ENCODE measurements around the gene DESI1.
"Not testable (repeated sequence)": the region's sequence is repeated elsewhere in the genome, so short reads cannot be mapped to it uniquely, and the experiment has no call there.

The DESI1 gene

DNA sequence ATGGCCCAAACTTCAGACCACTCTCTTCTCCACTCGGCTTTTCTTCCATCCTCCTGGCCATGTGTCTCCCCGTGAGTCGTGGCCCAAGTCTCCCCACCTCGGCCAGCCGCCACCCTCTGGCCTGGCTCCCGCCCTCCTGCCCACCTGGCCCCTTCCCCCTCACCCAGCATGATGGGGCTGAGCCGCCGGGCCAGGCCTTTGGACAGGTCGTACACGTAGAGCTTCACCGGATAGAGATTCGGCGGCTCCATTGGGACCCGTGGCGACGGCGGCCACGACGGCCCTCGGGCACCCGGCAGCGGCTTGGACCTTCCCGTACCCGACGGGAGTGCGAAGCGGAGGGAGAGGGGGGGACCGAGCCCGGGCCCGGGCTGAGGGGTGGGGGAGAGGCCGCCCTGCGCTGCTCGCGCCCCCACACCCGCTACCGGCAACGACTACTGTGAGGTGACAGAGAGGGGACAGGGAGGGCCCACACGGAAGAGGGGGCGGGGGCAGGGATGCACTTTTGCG lies at the start of gene DESI1:
Gene DESI1, minus strand, starts transcription at position 455 of the 510 bp plus-strand sequence. Its CDS starts 204 bp downstream, at position 251.
- DNase-seq (ENCODE audit: low read depth in 2 of 2) = no peak

DNA sequence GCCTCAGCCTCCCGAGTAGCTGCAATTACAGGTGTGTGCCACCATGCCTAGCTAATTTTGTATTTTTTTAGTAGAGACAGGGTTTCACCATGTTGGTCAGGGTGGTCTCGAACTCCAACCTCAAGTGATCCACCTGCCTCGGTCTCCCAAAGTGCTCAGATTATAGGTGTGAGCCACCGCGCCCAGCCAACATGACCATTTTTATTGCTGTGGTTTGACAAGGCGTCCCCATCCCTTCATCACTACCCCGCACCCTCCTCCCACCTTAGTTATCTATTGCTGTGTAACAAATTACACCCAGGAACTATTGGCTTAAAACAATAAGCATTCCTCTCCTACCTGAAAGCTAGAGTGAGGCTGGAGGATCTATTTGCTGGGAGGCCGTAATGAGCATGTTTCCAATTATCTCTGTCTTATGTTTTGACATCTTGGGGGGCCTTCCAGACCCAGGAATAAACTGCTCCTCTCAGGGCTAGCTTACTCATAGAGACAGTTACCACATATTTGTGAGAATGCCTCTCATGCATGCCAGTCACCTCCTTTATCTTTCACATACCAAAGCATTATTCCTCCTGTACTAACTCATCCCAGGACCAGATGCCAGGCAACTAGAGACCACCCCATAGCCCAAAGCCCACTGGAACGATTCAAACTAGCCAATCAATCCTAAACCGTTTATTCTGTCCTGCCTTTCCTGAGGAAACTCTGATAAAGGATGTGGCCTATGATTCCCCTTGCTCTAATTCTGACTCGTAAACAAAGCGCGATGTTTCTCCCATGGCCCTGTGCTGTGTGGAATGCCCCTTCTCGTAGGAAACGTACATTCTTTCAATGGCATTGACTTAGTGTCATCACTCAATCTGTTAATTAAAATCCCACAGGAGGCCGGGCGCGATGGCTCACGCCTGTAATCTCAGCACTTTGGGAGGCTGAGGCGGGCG lies 48.4 kb upstream of the DESI1 start:
- no peak for DNase-seq (ENCODE audit: low read depth in 2 of 2)

DNA sequence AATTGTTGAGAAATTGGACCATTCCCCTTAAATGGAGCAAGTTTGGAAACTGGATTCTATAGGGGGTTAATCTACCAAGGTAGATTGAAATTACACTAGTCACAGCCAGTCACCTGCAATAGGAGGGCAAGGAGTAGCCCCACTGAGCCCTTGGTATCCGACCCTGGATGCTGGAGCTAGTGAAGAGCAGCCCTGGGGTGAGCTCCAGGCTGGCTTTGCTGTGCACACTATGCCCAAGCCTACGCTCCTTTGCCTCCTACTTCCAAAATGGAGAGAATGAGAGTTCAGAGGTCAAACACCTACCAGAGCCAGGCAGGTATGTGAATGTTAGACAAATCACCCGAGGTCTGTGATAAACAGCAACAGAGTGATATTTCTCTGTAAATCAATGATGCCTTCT lies 44.1 kb upstream of the DESI1 start:
- DNase-seq (ENCODE audit: low read depth in 2 of 2) = no peak

DNA sequence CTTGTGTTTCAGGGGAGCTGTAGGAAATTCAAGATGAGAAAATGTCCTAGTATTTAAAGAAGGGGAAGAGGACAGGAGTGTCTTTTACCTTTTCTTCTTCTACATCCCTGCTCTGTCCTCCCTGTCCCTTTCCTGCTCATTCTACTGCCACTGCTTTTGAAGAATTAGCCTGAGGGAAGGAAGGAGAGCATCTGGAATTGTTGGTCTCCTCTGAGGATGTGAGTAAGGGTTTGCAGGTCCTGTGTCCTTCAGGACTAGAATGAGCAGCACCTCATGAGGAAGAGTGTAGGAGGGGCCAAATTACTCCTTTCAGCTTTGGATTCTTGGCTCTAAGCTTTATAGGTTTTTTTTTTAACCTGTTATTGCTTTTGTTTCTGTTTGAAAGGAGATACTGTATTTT lies 43.6 kb upstream of the DESI1 start:
- DNase-seq (ENCODE audit: low read depth in 2 of 2) = no peak

DNA sequence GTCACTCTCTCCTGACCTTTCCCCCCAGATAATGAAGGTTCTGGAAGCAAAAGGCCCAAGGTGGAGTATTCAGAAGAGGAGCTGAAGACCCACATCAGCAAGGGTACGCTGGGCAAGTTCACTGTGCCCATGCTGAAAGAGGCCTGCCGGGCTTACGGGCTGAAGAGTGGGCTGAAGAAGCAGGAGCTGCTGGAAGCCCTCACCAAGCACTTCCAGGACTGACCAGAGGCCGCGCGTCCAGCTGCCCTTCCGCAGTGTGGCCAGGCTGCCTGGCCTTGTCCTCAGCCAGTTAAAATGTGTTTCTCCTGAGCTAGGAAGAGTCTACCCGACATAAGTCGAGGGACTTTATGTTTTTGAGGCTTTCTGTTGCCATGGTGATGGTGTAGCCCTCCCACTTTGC lies 42.8 kb upstream of the DESI1 start:
- not testable (repeated sequence) for DNase-seq (ENCODE audit: low read depth in 2 of 2)

DNA sequence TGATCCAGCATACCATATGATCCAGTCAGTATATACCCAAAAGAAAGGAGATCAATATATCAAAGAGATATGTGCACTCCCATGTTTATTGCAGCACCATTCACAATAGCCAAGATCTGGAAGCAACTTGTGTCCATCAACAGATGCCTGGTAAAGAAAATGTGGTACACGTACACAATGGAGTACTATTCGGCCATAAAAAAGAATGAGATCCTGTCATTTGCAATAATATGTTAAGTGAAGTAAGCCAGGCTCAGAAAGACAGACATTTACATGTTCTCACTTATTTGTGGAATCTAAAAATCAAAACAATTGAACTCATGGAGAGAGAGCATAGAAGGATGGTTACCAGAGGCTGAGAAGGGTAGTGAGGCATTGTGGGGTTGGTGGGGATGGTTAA lies 40.9 kb upstream of the DESI1 start:
- DNase-seq (ENCODE audit: low read depth in 2 of 2) = no peak

DNA sequence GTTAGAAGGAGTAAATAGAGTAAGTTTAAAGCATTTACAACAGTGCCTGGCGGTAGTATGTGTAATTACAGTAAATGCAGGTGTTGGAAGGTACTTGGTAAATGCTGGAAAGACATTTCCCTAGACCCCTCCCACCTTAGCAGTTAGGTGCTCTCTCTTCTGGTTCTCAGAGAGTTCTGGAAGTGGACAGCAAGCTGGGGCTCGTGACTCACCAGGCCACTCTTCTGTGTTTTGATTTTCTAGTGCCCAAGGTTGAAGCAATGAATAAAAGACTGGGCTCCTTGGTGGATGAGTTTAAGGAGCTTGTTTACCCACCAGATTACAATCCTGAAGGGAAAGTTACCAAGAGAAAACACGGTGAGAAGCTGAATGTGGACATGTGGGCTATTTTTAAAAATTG lies 40.2 kb upstream of the DESI1 start:
- DNase-seq (ENCODE audit: low read depth in 2 of 2) = no peak

DNA sequence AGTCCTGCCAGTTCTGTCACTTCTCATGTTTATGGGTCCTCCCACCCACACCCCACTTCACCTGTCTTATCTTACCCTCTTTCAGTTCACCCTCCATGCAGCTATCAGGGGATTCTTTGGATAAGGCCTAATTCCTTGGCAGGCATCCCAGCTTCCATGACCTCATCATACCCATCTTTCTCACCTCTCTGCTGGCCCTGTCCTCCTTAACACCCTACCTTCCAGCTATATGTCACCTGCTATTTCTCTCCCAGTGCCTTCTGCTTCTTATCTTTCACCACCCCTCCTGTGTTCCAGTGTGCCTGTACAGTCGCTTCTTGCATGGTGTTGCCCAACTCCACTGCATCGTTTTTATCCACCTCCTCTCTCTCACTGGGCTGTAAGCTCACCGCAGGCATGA lies 39.6 kb upstream of the DESI1 start:
- DNase-seq (ENCODE audit: low read depth in 2 of 2) = no peak

DNA sequence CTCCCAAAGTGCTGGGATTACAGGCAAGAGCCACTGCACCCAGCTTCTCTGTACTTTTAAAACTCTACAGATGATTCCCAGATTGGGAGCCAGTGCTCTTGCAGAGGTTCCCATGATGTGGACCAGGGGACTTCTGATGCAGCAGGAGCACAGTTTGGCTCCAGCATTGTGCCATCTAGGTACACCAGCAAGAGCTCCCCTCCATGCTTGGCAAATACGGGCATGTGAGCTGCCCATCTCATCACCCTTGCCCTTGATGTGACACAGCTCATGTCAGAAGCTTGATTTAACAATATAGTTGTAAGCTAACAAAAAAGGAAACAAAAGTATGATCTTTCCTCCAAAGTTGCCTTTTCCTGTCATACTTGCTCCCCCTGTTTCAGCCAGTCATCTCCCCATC lies 39.1 kb upstream of the DESI1 start:
- no peak for DNase-seq (ENCODE audit: low read depth in 2 of 2)

DNA sequence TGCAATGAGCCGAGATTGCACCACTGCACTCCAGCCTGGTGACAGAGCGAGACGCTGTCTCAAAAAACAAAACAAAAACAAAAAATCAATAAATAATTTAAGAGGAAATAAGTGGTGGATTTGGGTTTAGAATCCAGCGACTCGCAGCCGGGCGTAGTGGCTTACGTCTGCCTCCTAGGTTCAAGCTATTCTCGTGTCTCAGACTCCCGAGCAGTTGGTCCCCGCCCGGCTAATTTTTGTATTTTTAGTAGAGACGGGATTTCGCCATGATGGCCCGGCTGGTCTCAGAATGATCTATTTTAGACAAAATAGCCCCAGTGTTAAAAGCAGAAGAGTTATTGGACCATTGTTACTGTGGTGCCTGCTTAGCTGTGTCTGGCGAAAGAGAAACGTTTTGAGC lies 38.0 kb upstream of the DESI1 start:
- no peak for DNase-seq (ENCODE audit: low read depth in 2 of 2)

DNA sequence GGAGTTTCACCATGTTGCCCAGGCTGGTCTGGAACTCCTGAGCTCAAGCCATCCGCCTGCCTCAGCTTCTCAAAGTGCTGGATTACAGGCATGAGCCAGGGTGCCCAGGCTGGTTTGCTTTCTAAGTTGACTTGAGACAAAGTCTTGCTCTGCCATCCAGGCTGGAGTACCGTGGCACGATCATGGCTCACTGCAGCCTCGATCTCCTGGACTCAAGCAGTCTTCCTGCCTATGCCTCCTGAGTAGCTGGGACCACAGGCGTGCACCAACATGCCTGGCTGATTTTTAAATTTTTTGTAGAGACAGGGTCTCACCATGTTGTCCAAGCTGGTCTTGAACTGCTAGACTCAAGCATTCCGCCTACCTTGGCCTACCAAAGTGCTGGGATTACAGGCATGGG lies 36.9 kb upstream of the DESI1 start:
- no peak for DNase-seq (ENCODE audit: low read depth in 2 of 2)

DNA sequence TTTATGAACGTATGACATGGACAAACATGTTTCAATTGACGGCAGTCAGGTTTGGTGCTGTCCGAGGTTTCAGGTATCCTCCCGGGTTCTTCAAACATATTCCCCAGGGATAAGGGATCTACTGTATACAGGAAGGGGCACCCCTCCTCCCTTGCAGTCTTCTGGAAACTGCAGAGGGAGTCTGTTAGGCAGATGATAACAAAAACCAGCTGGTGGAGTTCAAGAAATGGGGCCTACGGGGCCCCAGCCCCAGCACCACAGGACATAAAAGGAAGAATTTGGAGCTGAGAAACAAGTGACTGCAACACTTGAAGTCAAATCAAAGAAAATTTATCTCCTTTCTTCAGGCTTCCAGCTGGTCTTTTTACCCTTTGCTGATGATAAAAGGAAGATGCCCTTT lies 35.7 kb upstream of the DESI1 start:
- DNase-seq (ENCODE audit: low read depth in 2 of 2) = no peak

DNA sequence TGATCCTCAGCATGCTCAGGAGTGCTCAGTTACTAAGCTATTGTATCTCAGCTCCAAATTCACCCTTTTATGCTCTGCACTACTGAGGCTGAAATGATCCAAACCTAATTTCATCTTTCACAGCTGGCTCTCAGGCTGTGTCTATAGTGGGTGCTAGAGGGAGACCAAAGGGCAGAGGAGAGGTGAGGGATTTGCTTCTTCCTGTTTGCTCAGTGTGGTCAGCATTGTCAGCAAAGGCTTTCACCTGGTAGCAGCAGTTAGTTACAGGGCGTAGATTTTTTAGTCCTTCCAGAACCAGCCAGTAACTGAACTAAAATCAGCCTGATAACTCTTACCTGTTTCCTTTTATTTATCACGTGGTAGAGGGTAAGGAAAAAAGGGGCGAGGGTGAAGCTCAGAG lies 33.5 kb upstream of the DESI1 start:
- DNase-seq (ENCODE audit: low read depth in 2 of 2) = no peak

DNA sequence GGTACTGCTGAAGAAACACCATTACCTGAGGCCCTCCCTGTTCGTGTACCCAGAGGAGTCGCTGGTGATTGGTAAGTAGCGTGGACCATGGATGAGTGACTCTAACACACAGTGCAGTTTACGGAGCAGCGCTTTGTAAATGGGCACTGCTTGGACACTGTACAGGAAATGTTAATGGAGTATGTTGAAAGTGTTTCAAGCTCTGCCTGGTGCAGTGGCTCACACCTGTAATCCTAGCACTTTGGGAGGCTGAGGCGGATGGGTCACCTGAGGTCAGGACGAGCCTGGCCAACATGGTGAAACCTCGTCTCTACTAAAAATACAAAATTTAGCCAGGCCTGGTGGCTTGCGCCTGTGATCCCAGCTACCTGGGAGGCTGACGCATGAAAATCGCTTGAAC lies 30.0 kb upstream of the DESI1 start:
- DNase-seq (ENCODE audit: low read depth in 2 of 2) = no peak

DNA sequence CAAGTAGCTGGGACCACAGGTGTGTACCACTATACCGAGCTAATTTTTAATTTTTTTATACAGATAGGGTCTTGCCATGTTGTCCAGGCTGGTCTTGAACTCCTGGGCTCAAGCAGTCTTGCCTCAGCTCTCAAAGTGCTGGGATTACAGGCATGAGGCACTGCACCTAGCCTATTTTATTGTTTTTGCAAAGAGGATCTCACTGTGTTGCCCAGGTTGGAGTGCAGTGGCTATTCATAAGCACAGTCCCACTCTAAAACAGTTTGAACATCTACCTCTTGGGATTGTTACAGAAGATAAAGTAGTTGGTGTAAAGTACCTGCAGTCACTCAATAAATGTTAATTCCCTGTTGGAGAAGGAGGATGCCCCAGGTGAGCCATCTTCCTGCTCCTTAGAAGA lies 29.4 kb upstream of the DESI1 start:
- DNase-seq (ENCODE audit: low read depth in 2 of 2) = no peak

DNA sequence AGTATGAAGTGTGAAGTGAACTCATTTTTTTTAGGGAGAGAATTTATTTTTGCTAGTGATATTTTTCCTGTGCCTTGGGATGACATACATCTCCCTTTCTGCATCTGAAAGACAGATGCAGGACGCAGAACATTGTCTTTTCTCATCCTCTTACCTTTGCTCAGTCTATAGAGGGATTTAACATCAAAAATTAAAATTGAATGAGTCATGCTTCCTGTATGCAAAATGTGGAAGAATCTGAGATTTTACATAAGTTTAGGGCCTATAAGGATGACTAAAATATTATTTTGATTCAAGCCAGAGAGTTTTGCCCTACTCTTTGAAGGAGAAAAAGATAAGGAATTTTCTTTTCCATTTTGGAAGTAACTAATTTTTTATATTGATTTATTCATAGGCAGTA lies 27.6 kb upstream of the DESI1 start:
- DNase-seq (ENCODE audit: low read depth in 2 of 2) = no peak

DNA sequence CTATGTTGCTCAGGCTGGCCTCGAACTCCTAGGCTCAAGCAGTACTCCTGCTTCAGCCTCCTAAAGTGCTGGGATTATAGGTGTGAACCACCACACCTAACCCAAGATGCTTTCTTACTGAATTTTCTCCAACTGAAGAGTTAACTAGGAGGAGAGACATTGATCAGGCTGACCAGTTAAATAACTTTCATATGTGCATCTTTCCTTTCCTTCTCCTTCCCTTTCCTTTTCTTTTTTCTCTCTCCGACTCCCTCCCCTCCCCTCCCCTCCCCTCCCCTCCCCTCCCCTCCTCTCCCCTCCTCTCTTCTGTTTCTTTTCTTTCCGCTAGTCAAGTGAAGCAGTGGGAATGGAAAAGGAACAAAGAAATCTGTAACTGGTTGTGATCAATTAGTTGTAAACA lies 26.9 kb upstream of the DESI1 start:
- no peak for DNase-seq (ENCODE audit: low read depth in 2 of 2)

DNA sequence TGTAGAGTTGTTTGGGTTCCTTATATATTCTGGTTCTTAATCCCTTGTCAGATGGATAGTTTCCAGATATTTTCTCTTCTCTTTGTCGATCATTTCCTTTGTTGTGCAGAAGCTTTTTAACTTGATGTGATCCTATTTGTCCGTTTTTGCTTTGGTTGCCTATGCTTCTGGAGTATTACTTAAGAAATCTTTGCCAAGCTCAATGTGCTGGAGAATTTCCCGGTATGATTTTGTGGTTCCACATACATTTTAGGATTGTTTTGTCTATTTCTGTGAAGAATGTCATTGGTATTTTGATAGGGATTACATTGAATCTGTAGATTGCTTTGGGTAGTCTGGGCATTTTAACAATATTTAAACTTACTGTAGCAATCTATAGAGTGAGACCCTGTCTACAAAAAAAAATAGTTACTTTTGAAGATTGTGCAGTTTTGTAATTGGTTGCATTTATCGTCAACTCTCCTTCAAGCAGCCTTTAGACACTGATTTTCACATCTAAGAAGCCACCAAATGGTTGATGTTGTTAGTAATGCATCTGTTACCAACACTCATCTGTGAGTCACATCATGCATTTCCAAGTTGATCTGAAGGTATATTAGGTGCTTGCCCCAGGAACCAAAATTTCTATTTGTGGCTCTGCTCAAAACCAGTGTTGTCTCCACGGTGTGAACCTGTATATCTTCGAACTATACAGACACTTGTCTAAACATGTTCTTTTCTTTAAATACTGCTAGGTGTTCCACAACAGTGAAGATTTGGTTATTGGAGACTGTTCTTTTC lies 21.7 kb upstream of the DESI1 start:
- no peak for DNase-seq (ENCODE audit: low read depth in 2 of 2)

DNA sequence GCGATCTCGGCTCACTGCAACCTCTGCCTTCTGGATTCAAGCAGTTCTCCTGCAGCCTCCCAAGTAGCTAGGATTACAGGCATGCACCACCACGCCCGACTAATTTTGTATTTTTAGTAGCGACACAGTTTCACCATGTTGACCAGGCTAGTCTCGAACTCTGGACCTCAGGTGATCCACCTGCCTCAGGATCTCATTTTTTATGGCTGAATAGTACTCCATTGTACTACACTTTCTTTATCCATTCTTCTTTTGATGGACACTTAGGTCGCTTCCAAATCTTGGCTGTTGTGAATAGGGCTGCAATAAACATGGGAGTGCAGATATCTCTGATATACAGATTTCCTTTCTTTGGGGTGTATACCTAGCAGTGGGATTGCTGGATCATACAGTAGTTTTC lies 21.0 kb upstream of the DESI1 start:
- DNase-seq (ENCODE audit: low read depth in 2 of 2) = no peak

DNA sequence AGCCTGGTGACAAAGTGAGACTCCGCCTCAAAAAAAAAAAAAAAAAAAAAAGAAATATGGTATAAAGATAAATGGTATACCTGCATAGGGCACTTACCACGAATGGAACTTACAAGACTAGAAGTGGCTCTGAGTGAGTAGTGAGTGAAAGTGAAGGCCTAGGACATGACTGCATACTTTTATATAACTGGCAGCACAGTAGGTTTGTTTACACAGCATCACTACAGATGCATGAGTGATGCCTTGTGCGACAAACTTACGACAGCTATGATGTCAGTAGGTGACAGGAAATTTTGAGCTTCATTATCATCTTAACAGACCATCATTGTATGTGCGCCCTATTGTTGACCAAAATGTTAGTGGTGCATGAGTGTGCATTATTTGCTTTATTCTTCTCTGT lies 17.9 kb upstream of the DESI1 start:
- DNase-seq (ENCODE audit: low read depth in 2 of 2) = no peak

DNA sequence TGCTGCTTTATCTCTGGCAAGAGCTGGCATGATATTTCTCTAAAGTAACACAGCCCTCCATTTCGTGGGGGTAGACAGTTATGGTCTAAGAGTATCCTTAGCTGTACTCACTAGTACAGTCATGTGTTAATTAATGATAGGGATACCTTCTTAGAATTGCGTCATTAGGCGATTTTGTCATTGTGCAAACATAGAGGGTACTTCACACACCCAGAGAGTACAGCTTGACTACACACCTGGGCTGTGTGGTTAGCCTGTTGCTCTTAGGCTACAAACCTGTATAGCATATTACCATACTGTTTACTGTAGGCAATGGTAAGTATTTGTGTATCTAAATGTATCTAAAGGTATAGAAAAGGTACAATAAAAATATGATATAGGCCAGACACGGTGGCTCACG lies 17.3 kb upstream of the DESI1 start:
- no peak for DNase-seq (ENCODE audit: low read depth in 2 of 2)

DNA sequence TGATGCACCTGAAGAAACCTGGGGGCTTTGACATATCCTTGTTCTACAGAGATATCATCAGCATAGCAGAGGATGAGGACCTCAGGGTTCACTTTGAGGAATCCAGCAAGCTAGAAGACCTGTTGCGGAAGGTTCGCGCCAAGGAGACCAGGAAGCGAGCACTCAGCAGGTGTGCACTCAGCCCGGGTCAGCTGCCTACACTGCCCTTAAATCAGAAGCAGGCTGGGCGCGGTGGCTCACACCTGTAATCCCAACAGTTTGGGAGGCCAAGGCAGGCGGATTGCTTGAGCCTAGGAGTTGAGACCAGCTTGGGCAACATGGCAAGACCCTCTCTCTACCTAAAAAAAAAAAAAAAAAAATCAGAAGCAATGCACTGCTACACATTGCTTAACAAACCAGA lies 16.8 kb upstream of the DESI1 start:
- not testable (repeated sequence) for DNase-seq (ENCODE audit: low read depth in 2 of 2)

DNA sequence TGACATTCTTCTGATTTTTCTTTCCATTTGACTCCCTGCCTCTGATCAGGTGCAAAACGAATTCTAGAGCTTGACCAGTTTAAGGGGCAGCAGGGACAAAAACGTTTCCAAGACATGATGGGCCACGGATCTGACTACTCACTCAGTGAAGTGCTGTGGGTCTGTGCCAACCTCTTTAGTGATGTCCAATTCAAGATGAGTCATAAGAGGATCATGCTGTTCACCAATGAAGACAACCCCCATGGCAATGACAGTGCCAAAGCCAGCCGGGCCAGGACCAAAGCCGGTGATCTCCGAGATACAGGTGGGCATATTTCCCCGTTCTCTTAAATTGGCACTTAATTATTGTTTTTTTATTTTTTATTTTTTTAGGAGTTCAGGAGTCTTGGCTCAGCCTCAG lies 15.6 kb upstream of the DESI1 start:
- DNase-seq (ENCODE audit: low read depth in 2 of 2) = no peak
